Kidney glomerular epithelial cell (primary cell): Measurements from ENCODE around the gene ERAL1.
"Not testable (repeated sequence)": the region's sequence is repeated elsewhere in the genome, so short reads cannot be mapped to it uniquely, and the experiment has no call there.

Experiments
- DNase-seq: peaks from one replicate; lab custom pipeline; 2025; lab: John Stamatoyannopoulos, UW

Gene ERAL1

GRCh38 chr17:28854457-28855335 is at the start of gene ERAL1:
ERAL1 (plus strand) TSS chr17:28855016; CDS start chr17:28855035, 19 bp downstream.
- DNase-seq, result peak; percentile 86

DNA sequence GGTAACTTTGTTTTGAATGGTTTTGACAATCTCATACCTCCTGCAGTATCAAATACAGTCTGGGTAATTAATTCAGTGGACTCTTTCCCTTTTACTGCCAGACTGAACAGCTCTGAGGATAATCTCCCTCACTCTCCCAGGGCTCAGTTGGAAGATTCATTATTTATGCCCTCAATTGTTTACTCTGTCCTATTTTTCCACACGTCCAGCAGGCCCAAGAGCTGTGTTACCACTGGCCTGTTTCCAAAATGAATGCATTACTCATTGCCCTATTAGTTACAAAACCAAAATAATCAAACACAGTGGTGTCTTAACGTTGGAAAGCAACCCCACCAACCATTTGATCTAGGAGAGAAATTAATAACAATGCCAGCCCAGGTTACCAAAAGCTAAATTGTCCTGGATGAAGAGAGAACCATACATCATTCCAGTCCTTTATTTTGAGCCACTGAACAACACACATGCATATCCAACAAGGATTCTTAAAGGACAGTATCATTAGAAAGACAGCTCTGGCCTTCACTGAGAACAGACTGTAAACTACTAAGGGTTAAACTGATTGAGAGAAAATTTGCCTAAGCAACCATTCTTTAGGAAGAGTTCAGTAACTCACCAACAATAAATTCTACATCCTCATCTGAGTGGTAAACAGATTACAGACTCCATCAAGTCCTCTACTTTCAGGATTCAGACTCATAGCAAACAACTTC is 46.7 kb upstream of the ERAL1 start:
- DNase-seq, result peak; percentile 75

GRCh38 chr17:28810437-28810836 is 44.4 kb upstream of the ERAL1 start:
- DNase-seq, result no peak

- peak; percentile 68 for DNase-seq
Observed at GRCh38 chr17:28811651-28812090, 43.1 kb upstream of the ERAL1 start.

DNA sequence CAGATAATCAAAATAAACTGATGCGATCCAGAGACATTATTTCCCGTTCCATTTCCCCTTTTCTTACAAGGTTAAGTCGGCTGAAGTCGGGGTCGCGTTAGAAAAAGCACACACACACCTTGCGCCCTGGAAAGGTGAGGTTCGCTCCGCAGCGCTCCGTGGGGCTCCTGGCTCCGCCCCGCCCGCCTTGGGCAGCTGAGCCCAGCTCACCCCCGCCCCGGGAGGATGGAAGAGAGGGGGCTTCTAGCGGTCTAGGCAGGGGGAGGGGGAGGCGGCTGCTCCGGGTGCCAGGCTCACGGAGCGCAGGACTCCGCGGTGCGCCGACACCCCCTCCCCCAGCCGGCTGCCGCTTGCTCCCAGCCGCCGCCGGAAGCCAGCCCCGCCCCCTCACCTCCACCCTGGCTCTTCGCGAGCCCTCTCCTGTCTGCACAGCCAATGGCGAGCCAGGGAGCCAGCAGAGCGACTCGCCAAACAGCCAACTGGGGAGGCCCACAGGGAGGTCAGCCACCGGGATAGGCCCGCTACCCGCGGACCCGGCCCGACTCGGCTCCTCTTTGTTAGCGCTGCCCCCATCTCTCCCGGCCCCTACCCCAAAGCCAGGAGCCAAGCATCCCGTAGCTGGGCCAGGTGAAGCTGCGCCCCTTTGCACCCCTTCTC is 42.6 kb upstream of the ERAL1 start:
- DNase-seq, result peak; percentile 94

DNA sequence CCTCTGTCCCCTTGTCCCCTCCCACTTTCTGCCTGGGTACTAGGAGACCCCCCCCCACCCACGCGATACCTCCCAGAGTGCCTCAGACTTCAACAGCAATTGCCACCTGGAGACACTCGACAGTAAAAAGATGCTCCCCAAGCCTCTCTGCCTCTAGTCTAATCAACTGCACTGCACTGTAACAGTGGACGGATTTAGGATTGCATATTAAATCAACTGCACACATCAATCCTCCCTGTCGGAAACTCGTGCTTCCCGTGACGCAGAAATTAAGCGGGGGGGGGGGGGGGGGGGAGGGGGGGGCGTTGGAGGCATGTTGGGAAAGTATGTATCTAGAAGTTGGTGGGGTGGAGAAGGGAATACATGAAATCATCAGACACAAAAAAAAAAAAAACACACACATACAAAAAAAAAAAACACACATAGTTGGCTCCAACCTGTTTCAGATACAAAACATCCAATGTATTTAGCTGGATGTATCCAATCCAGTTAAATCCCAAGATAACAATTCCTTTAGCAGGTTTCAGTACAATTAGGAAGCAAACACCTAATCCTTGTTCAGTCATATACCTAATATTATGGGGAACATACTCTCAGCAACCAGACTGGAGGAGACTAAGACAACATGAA is 42.0 kb upstream of the ERAL1 start:
- DNase-seq, result peak; percentile 80

GRCh38 chr17:28816540-28816939 is 38.3 kb upstream of the ERAL1 start:
- no peak for DNase-seq

GRCh38 chr17:28818819-28819221 is 36.0 kb upstream of the ERAL1 start:
- DNase-seq, result no peak

DNA sequence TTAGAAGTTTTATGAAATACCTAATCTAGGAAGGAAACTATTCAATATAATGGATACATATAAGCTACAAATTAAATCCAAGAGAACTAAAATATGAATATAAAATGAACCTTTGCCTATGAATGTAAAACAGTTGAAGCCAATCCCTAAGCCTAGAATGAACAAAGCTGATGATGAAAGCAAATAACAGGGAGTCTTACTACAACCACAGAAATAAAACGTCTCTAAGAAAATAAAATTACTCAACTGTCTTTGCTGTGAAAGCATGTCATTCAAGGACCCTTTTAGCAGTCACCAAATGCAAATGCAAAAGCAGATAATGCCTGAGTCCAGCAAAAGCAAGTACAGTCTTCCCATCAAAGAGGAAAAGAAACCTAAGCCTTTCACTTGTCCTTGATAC is 35.2 kb upstream of the ERAL1 start:
- DNase-seq, result no peak

DNA sequence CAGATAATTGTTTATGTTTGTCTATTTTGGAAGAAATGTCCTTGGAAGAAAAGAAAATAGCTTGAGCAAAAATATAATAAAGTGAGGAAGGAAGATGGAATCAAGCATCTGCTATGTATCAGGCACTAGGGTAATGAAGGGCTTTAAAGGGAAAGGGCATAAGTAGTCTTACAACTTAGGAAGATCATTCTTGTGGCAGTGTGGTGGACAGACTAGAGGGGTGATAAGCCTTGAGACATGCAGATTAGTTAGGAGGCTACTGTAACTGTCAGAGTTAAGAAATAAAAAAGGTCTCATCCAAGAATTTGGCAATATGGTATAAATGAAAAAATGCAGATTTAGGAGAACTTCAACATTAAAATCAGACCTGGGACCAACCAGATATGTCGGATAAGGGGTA is 27.1 kb upstream of the ERAL1 start:
- no peak for DNase-seq

DNA sequence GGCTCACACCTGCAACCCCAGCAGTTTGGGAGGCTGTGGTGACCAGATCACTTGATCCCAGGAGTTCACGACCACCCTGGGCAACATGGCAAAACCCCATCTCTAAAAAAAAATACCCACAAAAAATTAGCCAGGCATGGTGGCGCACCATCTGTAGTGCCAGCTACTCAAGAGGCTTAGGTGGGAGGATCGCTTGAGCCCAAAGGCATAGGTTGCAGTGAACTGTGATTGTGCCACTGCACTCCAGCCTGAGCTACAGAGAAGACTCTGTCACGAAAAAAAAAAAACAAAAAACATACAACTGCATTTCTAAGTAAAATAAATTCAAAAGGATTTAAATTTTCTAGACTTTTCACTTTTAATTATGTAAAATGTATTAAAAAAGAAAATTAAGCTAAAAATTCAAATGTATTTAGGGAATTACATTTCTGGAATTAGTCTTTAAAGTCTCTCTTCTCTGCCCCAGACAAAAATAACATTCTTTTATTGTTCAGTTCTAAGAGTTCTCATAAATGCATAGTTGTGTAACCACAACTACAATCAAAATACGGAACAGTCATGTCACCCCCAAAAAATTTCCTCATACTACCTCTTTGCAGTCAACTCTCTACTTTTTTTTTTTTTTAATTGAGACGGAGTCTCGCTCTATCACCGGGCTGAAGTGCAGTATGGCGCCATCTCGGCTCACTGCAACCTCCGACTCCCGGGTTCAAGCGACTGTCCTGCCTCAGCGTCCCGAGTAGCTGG is 26.3 kb upstream of the ERAL1 start:
- no peak for DNase-seq

DNA sequence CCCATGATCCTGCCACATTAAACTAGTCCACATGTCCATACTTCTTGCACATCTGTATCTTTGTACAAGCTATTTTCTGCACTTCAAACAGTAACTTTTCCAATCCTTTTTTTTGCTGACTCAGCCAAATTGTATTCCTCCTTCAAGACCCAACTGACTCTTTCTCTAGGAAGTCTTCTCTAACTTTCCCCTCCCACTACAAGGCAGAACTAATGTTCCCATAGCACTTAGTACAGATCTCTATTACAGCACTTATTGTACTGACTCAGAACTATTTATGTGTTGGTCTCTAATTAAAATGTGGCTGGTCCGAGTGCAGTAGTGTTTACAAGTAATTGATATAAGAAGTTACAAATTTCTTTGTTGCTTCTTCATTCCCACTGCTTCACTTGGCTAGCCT is 20.4 kb upstream of the ERAL1 start:
- no peak for DNase-seq

DNA sequence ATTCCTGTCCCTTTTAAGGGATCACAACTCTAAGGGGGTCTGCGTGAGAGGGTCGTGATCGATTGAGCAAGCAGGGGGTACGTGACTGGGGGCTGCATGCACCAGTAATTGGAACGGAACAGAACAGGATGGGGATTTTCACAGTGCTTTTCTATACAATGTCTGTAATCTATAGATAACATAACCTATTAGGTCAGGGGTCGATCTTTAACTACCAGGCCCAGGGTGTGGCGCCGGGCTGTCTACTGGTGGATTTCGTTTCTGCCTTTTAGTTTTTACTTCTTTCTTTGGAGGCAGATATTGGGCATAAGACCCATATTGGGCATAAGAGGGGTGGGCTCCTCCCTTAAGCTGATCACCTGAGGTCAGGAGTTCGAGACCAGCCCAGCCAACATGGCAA is 18.3 kb upstream of the ERAL1 start:
- DNase-seq, result not testable (repeated sequence)

GRCh38 chr17:28839221-28839620 is 15.6 kb upstream of the ERAL1 start:
- no peak for DNase-seq

DNA sequence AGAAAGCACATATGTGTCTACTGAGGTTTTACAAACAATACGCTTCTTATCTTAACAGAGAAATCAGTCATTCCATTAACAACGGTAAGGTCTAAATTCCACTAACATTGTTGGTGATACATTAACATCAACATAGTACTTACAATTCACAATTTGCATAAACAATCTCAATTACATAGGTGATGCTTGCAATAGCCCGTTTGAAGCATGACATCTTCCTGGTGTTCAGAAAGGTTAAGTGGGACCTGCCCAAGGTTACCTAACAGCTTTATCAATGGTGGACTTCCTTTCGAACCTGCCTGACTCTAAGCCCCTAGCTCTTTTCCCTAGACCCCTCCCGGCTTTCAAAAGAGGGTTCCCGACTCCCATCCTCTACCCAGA is 12.9 kb upstream of the ERAL1 start:
- DNase-seq, result no peak

DNA sequence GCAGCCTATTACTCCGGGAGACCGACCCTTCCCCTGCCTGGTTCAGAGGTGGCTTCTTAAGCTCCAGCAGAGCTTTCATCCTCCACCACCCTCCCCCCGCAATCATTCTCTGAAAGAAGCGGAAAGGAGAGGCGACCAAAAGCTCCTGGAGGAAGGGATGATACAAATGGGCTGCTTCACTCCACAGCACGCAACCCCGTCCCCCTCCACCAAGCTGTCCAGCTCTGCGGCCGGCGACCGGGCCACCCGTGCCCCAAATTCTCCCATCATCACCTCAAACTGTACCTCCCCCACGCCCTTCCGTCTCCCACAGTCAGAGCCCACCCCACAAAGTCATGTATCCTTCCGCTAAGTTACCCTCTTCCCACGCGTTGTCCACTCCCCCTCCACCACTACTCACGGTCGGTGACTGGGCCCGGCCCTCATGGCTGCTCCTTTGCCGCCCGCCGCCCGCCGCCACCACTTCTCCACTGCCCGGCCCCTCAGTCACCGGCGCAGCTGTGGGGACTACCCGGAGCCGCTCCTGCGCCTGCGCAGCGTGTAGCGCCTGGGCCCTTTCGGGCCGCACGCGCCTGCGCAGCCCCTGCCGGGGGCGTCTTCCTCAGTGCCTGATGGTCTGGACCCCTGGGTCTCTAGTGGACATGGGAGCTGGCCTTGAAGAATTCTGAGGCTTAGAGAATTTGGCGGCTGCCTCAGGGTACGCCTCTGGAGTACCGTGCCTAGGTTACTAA is 12.4 kb upstream of the ERAL1 start, which contains the start of gene FAM222B:
TSS of gene FAM222B (minus strand) at position 509 of the 731 bp plus-strand sequence. CDS start 76,123 bp downstream, outside the sequence.
- peak; percentile 63 for DNase-seq

- DNase-seq, result no peak
Observed at GRCh38 chr17:28843816-28844148, 11.0 kb upstream of the ERAL1 start.

GRCh38 chr17:28846231-28846630 is 8.6 kb upstream of the ERAL1 start:
- DNase-seq, result no peak

DNA sequence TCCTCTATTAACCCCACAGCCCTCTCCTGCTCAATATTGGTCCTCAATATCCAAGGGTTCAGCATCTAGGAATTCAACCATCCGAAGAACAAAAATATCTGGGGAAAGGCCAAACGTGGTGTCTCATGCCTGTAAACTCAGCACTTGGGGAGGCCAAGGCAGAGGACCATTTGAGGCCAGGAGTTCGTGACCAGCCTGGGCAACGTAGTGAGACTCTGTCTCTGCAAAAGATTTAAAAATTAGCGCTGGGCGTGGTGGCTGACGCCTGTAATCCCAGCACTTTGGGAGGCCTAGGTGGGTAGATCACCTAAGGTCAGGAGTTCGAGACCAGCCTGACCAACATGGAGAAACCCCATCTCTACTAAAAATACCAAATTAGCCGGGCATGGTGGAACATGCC is 8.1 kb upstream of the ERAL1 start:
- DNase-seq, result not testable (repeated sequence)

DNA sequence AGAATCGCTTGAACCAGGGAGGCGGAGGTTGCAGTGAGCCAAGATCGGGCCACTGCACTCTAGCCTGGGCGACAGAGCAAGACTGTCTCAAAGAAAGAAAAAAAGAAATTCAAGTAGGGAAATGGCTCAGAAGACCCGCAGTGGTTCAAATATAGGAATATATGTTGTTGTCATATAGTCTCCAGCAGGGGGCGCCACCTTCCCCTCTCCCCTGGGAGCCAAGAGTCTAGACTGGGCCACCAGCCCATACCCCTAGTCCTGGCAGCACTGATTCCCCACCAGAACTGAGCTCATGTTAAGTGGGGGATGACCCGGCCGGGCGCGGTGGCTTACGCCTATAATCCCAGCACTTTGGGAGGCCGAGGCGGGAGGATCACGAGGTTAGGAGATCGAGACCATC is 6.1 kb upstream of the ERAL1 start:
- not testable (repeated sequence) for DNase-seq

DNA sequence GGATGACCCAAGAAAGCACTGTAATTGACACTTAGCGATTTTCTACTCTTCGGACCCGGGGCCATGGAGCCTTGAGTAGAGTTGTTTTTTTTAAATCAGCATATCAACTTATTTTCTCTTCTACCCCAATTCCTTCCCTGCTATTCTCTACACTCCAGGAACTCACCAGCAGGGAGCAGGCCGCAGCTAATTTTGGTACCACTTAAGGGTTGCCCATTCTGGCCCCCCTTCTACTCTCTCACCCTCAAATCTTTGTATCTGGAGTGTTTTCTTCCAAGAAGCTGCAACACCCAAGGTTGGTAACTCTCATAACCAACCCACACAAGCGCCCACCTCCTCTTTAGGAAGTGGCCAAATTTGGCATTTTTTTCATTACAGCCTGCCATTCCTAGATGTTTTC is 5.5 kb upstream of the ERAL1 start:
- DNase-seq, result no peak
